Measurements from ENCODE around the gene PDE6A.

PDE6A gene

DNA sequence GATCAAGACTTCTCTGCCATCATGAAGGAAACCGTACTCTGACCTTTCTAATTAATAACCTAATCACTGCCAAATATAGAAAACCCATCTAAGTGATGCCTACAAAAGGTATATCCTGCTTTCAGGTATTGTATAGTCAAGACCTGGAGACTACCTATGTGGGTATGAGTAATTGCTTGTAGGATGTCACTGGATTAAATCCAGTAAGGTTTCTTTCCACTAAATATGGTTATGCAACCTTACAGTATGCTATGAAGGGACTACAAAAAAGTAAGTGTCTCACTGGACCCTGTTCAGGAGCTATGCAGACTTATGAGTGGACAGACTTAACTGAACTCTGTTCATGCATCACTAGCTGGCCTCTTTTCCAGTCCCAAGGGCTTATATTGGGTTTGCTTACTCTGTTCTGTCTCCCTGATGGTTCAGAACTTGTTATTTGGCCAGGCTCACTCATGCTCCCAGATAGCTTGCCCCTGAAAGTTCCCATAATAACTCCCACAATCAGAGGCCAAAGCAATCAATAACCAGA is 51.1 kb downstream of the PDE6A start:
- peaks cover 11% of the 10 kb centered on the region for H3K4me1 Mint-ChIP-seq
- TF ChIP-seq, protein P1, sequence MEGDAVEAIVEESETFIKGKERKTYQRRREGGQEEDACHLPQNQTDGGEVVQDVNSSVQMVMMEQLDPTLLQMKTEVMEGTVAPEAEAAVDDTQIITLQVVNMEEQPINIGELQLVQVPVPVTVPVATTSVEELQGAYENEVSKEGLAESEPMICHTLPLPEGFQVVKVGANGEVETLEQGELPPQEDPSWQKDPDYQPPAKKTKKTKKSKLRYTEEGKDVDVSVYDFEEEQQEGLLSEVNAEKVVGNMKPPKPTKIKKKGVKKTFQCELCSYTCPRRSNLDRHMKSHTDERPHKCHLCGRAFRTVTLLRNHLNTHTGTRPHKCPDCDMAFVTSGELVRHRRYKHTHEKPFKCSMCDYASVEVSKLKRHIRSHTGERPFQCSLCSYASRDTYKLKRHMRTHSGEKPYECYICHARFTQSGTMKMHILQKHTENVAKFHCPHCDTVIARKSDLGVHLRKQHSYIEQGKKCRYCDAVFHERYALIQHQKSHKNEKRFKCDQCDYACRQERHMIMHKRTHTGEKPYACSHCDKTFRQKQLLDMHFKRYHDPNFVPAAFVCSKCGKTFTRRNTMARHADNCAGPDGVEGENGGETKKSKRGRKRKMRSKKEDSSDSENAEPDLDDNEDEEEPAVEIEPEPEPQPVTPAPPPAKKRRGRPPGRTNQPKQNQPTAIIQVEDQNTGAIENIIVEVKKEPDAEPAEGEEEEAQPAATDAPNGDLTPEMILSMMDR (IDR thresholded peaks at IDR 0.05), result no peak
- no peaks in the 10 kb centered on the region for H3K36me3 Mint-ChIP-seq (ENCODE audit: low read depth)
- no peak overlapping the region for H3K4me3 Mint-ChIP-seq
- H3K27ac Mint-ChIP-seq, result no peak overlapping the region
- H3K27me3 Mint-ChIP-seq (ENCODE audit: low read depth, poor library complexity), result peaks cover 8% of the 10 kb centered on the region
- no peak for DNase-seq
- H3K9me3 Mint-ChIP-seq, result no peaks in the 10 kb centered on the region

DNA sequence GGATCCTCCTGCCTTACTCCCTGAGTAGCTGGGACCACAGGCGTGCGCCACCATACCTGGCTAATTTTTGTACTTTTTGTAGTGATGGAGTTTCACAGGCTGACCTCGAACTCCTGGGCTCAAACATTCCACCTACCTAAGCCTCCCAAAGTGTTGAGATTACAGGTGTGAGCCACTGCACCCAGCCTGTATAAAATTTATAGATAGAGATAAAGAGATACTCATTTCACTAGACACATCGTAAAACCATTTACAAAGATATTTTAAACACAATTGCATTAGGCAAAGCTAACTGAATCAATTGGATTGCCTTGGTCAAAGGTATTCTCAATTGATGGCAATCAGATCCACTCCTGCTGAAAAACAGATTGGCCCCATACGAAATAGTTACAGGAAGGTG is 52.0 kb downstream of the PDE6A start:
- Mint-ChIP-seq H3K36me3 (ENCODE audit: low read depth) (no peaks in the 10 kb centered on the region), H3K27me3 (ENCODE audit: low read depth, poor library complexity) (peaks cover 8% of the 10 kb centered on the region), H3K4me3 (no peak overlapping the region), H3K9me3 (no peaks in the 10 kb centered on the region), H3K4me1 (peaks cover 16% of the 10 kb centered on the region), H3K27ac (no peak overlapping the region)
- no peak for DNase-seq
- TF ChIP-seq, protein P1 (IDR thresholded peaks at IDR 0.05), result no peak

DNA sequence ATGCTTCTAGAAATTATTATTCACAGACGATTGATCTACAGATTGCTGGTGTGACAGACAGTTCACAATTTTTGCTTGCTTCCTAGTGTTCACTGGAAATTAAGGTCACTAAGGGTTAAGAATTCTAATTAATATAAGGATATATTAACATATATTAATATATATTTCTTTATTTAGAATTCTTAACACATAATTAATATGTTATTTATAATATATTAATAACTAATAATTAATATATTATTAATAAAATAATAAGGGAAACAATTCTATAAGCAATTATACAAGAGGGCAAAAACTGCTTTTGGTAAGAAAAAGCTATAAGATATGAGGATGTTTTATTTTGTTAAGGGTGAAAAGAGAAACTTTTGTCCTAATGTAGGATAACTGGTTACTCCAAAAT is 56.3 kb downstream of the PDE6A start:
- no peak for DNase-seq
- Mint-ChIP-seq H3K36me3 (ENCODE audit: low read depth) (no peaks in the 10 kb centered on the region), H3K9me3 (no peaks in the 10 kb centered on the region), H3K27me3 (ENCODE audit: low read depth, poor library complexity) (peaks cover 10% of the 10 kb centered on the region), H3K4me3 (no peak overlapping the region), H3K27ac (no peak overlapping the region), H3K4me1 (peaks cover 8% of the 10 kb centered on the region)
- TF ChIP-seq, protein P1 (IDR thresholded peaks at IDR 0.05), result no peak

DNA sequence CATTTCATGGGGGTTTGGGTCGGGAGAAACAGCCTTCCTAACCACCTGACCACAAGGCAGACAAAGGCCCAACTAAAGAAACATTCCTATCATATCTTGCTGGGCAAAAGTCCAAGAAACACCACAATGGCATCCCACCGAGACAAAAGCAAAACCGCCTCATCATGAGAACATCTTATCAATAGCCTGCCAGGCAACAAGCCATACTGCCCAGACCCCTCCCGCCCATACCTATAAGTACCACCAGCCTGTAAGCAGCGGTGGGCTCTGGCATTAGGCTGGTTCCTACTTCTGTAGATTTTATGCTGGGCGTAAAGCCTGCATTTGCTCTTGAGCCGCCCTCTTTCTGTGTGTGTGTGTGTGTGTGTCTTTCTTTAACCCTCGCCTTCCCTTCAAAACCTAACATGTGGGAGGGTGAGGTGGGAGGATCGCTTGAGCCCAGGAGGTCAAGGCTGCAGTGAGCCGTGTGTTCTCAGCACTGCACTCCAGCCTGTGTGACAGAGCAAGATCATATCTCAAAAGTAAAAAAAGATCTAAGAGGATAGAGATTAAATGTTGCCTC is 56.9 kb downstream of the PDE6A start:
- Mint-ChIP-seq H3K36me3 (ENCODE audit: low read depth) (no peaks in the 10 kb centered on the region), H3K27me3 (ENCODE audit: low read depth, poor library complexity) (peaks cover 6% of the 10 kb centered on the region), H3K9me3 (no peaks in the 10 kb centered on the region), H3K27ac (no peak overlapping the region), H3K4me1 (peaks cover 10% of the 10 kb centered on the region), H3K4me3 (no peak overlapping the region)
- TF ChIP-seq, protein P1 (IDR thresholded peaks at IDR 0.05), result no peak
- DNase-seq, result no peak

DNA sequence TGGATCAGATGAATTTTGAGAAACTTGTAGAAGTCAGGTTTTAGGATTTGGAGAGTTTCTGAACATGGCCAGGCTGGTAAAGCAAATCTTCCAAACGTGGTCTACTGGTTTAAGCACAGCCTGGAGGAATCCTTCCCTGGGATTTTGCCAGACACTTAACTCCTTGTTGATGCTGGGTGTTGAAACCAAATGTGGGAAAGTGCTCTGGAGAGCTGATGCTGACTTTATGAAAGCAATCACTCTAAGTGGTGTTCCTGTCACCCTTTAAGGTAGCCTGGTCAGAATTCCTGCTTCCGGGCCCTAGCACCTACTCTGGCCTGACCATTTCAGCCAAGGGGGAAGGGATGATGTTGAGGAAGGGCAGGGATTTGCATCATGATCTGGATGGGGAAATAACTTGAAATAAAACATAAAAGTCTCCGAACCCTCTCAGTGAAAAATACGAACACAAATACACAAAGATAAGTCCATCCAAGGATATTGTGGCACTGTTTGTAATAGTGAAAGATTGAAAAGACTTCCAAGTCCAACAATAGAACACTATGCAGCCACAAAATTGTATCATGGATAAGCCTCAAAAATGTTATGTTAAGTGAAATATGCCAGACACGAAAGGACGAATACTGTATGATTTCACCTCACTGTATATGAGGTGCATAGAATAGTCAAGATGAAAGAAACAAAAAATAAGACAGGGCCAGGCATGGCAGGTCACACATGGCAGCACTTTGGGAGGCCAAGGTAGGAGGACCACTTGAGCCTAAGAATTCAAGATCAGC is 57.7 kb downstream of the PDE6A start:
- TF ChIP-seq, protein P1 (IDR thresholded peaks at IDR 0.05), result no peak
- H3K36me3 Mint-ChIP-seq (ENCODE audit: low read depth), result no peaks in the 10 kb centered on the region
- peaks cover 10% of the 10 kb centered on the region for H3K4me1 Mint-ChIP-seq
- H3K27ac Mint-ChIP-seq, result no peak overlapping the region
- no peaks in the 10 kb centered on the region for H3K9me3 Mint-ChIP-seq
- DNase-seq, result no peak
- H3K4me3 Mint-ChIP-seq, result no peak overlapping the region
- H3K27me3 Mint-ChIP-seq (ENCODE audit: low read depth, poor library complexity), result peaks cover 6% of the 10 kb centered on the region

Data from nephron progenitor cell (in vitro differentiated cells).